AG04450 (cell line): ENCODE results near the gene FAM240A. TPM values are rescaled to one million over a fixed set of nuclear protein-coding genes. Genes with fewer than 3 reads are reported as not detected.

Experiments used
- CTCF ChIA-PET: fragments of 300-600, 350-600 bp; formaldehyde crosslinking; extraction: SDS; loops from one replicate; lab custom pipeline; 2022; ENCODE audit warnings: antibody characterized with exemption, inconsistent platforms; lab: Charles Lee
- POLR2A ChIA-PET: fragments of 350-600 bp; formaldehyde crosslinking; extraction: SDS; loops from one replicate; lab custom pipeline; 2021; ENCODE audit warnings: antibody characterized with exemption, inconsistent platforms; lab: Yijun Ruan, JAX
- DNase-seq: peaks from one replicate; pipeline ENCODE4 v3.0.0-alpha.2; 2011; ENCODE audit warnings: low read depth, low spot score
- H3K27ac ChIP-seq: one replicate; pipeline ENCODE4 v1.5.1; 2012; ENCODE audit warnings: low read depth, low read length, control low read depth
- H3K27me3 ChIP-seq: one replicate; pipeline ENCODE4 v1.6.0; 2012; ENCODE audit warnings: low read length; ENCODE audit not compliant: control insufficient read depth, insufficient read depth
- H3K4me3 ChIP-seq: 2 replicates; pipeline ENCODE4 v1.5.1; 2011; ENCODE audit warnings: mild to moderate bottlenecking, low read depth, low read length, control low read depth
- H3K9me3 ChIP-seq: 2 replicates; pipeline ENCODE4 v1.5.1; 2012; ENCODE audit warnings: low read length; ENCODE audit not compliant: control insufficient read depth, insufficient read depth
- CTCF ChIP-seq: IDR thresholded peaks from 2 replicates; pipeline ENCODE4 v1.5.1; 2011; ENCODE audit warnings: low read depth, low read length, control low read depth, inconsistent platforms
- polyA plus RNA-seq: library from polyadenylated mRNA; depleted of rRNA; stranded (reverse); fragments of >200 nt; gene quantifications from 2 replicates; pipeline ENCODE4 v1.2.3, GENCODE V29; 2011

Gene FAM240A
- polyA plus RNA-seq, 1 experiment = not detected

- no peak for TF ChIP-seq CTCF
- CTCF ChIA-PET = no interaction called here
Measured at GRCh38 chr3:46634856-46635255, 22.5 kb downstream of the FAM240A start.

GRCh38 chr3:46639221-46639620, 26.9 kb downstream of the FAM240A start:
- no peak for TF ChIP-seq CTCF
- POLR2A ChIA-PET = no interaction called here
- Histone ChIP-seq H3K27ac (no peak overlapping the region), H3K27me3 (peaks cover 20% of the 10 kb centered on the region), H3K9me3 (peaks cover 3% of the 10 kb centered on the region; the same call in 1 of the 2 replicates), H3K4me3 (no peak overlapping the region)
- CTCF ChIA-PET = interaction anchor here (1.6 to 1.7 kb wide), 2 partner anchors 9 to 151 kb away, joined by 5 to 6 read pairs; no protein-coding TSS in a partner anchor
- DNase-seq = no peak

More at GRCh38 chr3:46634856-46635255, 22.5 kb downstream of the FAM240A start:
- H3K9me3 ChIP-seq = no peaks in the 10 kb centered on the region
- no peak for DNase-seq
- POLR2A ChIA-PET = no interaction called here
- no peak overlapping the region for H3K4me3 ChIP-seq
- H3K27ac ChIP-seq = no peak overlapping the region
- H3K27me3 ChIP-seq = peaks cover 13% of the 10 kb centered on the region

- H3K9me3 ChIP-seq = peaks cover 3% of the 10 kb centered on the region; the same call in 1 of the 2 replicates
- no peak for TF ChIP-seq CTCF
- peaks cover 14% of the 10 kb centered on the region for H3K27me3 ChIP-seq
- no peak overlapping the region for H3K27ac ChIP-seq
- ChIA-PET POLR2A (no interaction called here), CTCF (interaction anchor here (1.1 kb wide), 1 partner anchor 11 kb away, joined by 4 read pairs; no protein-coding TSS in a partner anchor)
- H3K4me3 ChIP-seq = no peak overlapping the region
- no peak for DNase-seq
Measured at GRCh38 chr3:46640927-46641326, 28.6 kb downstream of the FAM240A start.

- Histone ChIP-seq H3K4me3 (no peak overlapping the region), H3K27ac (no peak overlapping the region), H3K9me3 (peaks cover 3% of the 10 kb centered on the region; the same call in 1 of the 2 replicates), H3K27me3 (peaks cover 13% of the 10 kb centered on the region)
- ChIA-PET CTCF (no interaction called here), POLR2A (no interaction called here)
- DNase-seq = no peak
- no peak for TF ChIP-seq CTCF
Measured at GRCh38 chr3:46642971-46643370, 30.6 kb downstream of the FAM240A start.

- ChIA-PET POLR2A (no interaction called here), CTCF (interaction anchor here (0.6 to 1.2 kb wide), 2 partner anchors 11 to 13 kb away, joined by 3 read pairs; no protein-coding TSS in a partner anchor)
Measured at GRCh38 chr3:46643701-46644100, 31.4 kb downstream of the FAM240A start.

More at GRCh38 chr3:46643701-46644100, 31.4 kb downstream of the FAM240A start:
- Histone ChIP-seq H3K27ac (no peak overlapping the region), H3K9me3 (peaks cover 3% of the 10 kb centered on the region; the same call in 1 of the 2 replicates), H3K4me3 (no peak overlapping the region), H3K27me3 (peaks cover 13% of the 10 kb centered on the region)
- DNase-seq = no peak
- TF ChIP-seq CTCF = no peak
